Upper lobe of left lung (tissue), 6 donors: ENCODE measurements around the gene GAPDHS. TPM values are rescaled to one million over a fixed set of nuclear protein-coding genes. Genes with fewer than 3 reads are reported as not detected.

Source experiments
- ATAC-seq, 2 donors: fragments of 200-7000 bp; cut with Tn5 transposase; one replicate each; pipeline ENCODE4 v1.9.1; 2022; ENCODE audit warnings: mild to moderate bottlenecking in 2 of 2, moderate library complexity in 2 of 2; ENCODE audit not compliant: low FRiP score in 2 of 2
- DNase-seq, 2 donors: peaks; one replicate each; pipeline ENCODE4 v3.0.0-alpha.2; 2019 to 2020
- H3K27ac ChIP-seq, 4 donors: fragments of 200-600 bp; sonication (generic); one replicate each; pipeline ENCODE4 v1.5.1; 2016 to 2019
- H3K27me3 ChIP-seq, 4 donors: fragments of 200-600 bp; sonication (generic); one replicate each; pipeline ENCODE4 v1.5.1; 2017 to 2019
- H3K36me3 ChIP-seq, 4 donors: fragments of 200-600 bp; sonication (generic); one replicate each; pipeline ENCODE4 v1.5.1; 2016 to 2019
- H3K4me1 ChIP-seq, 4 donors: fragments of 200-600 bp; sonication (generic); one replicate each; pipeline ENCODE4 v1.5.1; 2018 to 2019
- H3K4me3 ChIP-seq, 4 donors: fragments of 200-600 bp; sonication (generic); one replicate each; pipeline ENCODE4 v1.5.1; 2017 to 2019; ENCODE audit warnings: mild to moderate bottlenecking in 2 of 4, moderate library complexity in 1 of 4
- H3K9me3 ChIP-seq, 4 donors: fragments of 200-600 bp; sonication (generic); one replicate each; pipeline ENCODE4 v1.5.1; 2018 to 2019
- CTCF ChIP-seq, 6 experiments: fragments of 450-650 bp in 4 of 6; fragments of 200-600 bp in 2 of 6; sonication (generic) in 2 of 6; IDR thresholded peaks; one replicate each; pipeline ENCODE4 v1.5.1; 2016 to 2019; ENCODE audit warnings: antibody characterized with exemption in 6 of 6
- EP300 ChIP-seq, 4 donors: sonication (generic); formaldehyde crosslinking; IDR thresholded peaks; one replicate each; pipeline ENCODE4 v1.5.1; 2017; ENCODE audit warnings: antibody characterized with exemption in 4 of 4, control low read depth in 2 of 4
- POLR2A ChIP-seq, 4 donors: fragments of 450-650 bp; IDR thresholded peaks; one replicate each; pipeline ENCODE4 v1.5.1; 2016 to 2017; ENCODE audit warnings: antibody characterized with exemption in 4 of 4, mild to moderate bottlenecking in 2 of 4
- POLR2AphosphoS5 ChIP-seq, 2 donors: sonication (generic); formaldehyde crosslinking; IDR thresholded peaks; one replicate each; pipeline ENCODE4 v1.5.1; 2017; ENCODE audit warnings: antibody characterized with exemption in 2 of 2
- WGBS, 2 donors: methylation state at CpG; one replicate each; pipeline ENCODE4 v1.1.5; 2017 to 2018; 5-methylcytosine and 5-hydroxymethylcytosine counted together
- total RNA-seq, 6 donors: library from RNA; depleted of rRNA in 4 of 6; stranded (reverse); fragments of >200 nt in 4 of 6; gene quantifications; one replicate each; pipeline versions ENCODE4 v1.1.0 to v1.2.1, GENCODE V29; 2016 to 2021
- donor health status: DM: no; HTN: no; CAD: no; lungs with moderate emphysema.
- donor health status: DM: no; HTN: yes; CAD: no; lungs with severe emphysema.

The GAPDHS gene
- total RNA-seq, 6 donors from 2014 or later, result not detected

- 90 to 91% methylated on average over 16 of the region's 16 CpGs for WGBS, 2 donors
- TF ChIP-seq POLR2A (IDR thresholded peaks at IDR 0.05), result no peak
- TF ChIP-seq CTCF (IDR thresholded peaks at IDR 0.05), result no peak
- no peak for TF ChIP-seq POLR2AphosphoS5 (IDR thresholded peaks at IDR 0.05)
- Histone ChIP-seq H3K27ac (no peak overlapping the region), H3K36me3 (no peaks in the 10 kb centered on the region), H3K9me3 (no peaks in the 10 kb centered on the region), H3K27me3 (no peaks in the 10 kb centered on the region), H3K4me1 (peaks cover 0 to 6% (median 2%) of the 10 kb centered on the region in 4 donors), H3K4me3 (no peak overlapping the region)
- ATAC-seq (no peak), DNase-seq (no peak)
Measured at GRCh38 chr19:35488677-35489076, 44.6 kb upstream of the GAPDHS start.

GRCh38 chr19:35490364-35490763 lies 42.9 kb upstream of the GAPDHS start, which contains the start of gene KRTDAP:
TSS of gene KRTDAP (minus strand) at chr19:35490464. CDS start at chr19:35490442, 22 bp downstream.
- Histone ChIP-seq H3K9me3 (no peaks in the 10 kb centered on the region), H3K27ac (no peak within 1 kb of the TSS), H3K4me3 (no peak within 1 kb of the TSS), H3K27me3 (no peaks in the 10 kb centered on the region), H3K36me3 (no peaks in the 10 kb centered on the region), H3K4me1 (peaks cover 4 to 6% (median 5%) of the 10 kb centered on the region in 4 donors)
- ATAC-seq, result no peak
- no peak for DNase-seq
- TF ChIP-seq CTCF (IDR thresholded peaks at IDR 0.05) (no peak), EP300 (IDR thresholded peaks at IDR 0.05) (no peak), POLR2AphosphoS5 (IDR thresholded peaks at IDR 0.05) (no peak), POLR2A (IDR thresholded peaks at IDR 0.05) (no peak)
- 73 to 85% methylated on average over 9 of the region's 9 CpGs for WGBS, 2 donors

GRCh38 chr19:35491836-35492360 lies 41.4 kb upstream of the GAPDHS start:
- DNase-seq (no peak), ATAC-seq (no peak)
- no peaks in the 10 kb centered on the region for H3K36me3 ChIP-seq
- H3K4me3 ChIP-seq, result no peak overlapping the region
- H3K27ac ChIP-seq, result no peak overlapping the region
- TF ChIP-seq EP300 (IDR thresholded peaks at IDR 0.05) (no peak), POLR2A (IDR thresholded peaks at IDR 0.05) (no peak), CTCF (IDR thresholded peaks at IDR 0.05) (no peak), POLR2AphosphoS5 (IDR thresholded peaks at IDR 0.05) (no peak)
- no peaks in the 10 kb centered on the region for H3K27me3 ChIP-seq
- H3K4me1 ChIP-seq, result peaks cover 5 to 8% (median 6%) of the 10 kb centered on the region in 4 donors
- no peaks in the 10 kb centered on the region for H3K9me3 ChIP-seq
- 80 to 85% methylated on average over 9 of the region's 9 CpGs for WGBS, 2 donors

- DNase-seq, result no peak
- TF ChIP-seq EP300 (IDR thresholded peaks at IDR 0.05) (no peak), CTCF (IDR thresholded peaks at IDR 0.05) (no peak), POLR2AphosphoS5 (IDR thresholded peaks at IDR 0.05) (no peak)
- Histone ChIP-seq H3K36me3 (no peaks in the 10 kb centered on the region), H3K27ac (no peak overlapping the region), H3K4me3 (no peak overlapping the region), H3K9me3 (no peaks in the 10 kb centered on the region), H3K4me1 (peaks cover 5 to 8% (median 6%) of the 10 kb centered on the region in 4 donors), H3K27me3 (no peaks in the 10 kb centered on the region)
- ATAC-seq, result no peak
- WGBS, 2 donors, result 91 to 98% methylated on average over 6 to 9 of the region's 9 CpGs
Measured at GRCh38 chr19:35493971-35494370, 39.3 kb upstream of the GAPDHS start.
